Measurements from ENCODE around the gene SPEG. TPM values are rescaled to one million over a fixed set of nuclear protein-coding genes. Genes with fewer than 3 reads are reported as not detected.

SPEG gene
- polyA plus RNA-seq, 3 donors, result not detected

- Mint-ChIP-seq H3K27me3 (ENCODE audit: low read depth in 3 of 3) (peaks cover 17 to 47% (median 44%) of the 10 kb centered on the region in 3 donors), H3K4me3 (no peak overlapping the region), H3K36me3 (peaks cover 0 to 3% of the 10 kb centered on the region in 2 donors), H3K4me1 (no peaks in the 10 kb centered on the region), H3K9me3 (peaks cover 0 to 17% (median 3%) of the 10 kb centered on the region in 7 donors), H3K27ac (no peak overlapping the region)
- no peak for DNase-seq
- Histone ChIP-seq H3K36me3 (replicated peaks in 1 of 2; ENCODE audit: control insufficient read depth in 1 of 2, insufficient read depth in 2 of 2, low read length in 2 of 2) (no peaks in the 10 kb centered on the region), H2AFZ (ENCODE audit: insufficient read depth, low read depth, low read length, poor library complexity, severe bottlenecking) (no peak overlapping the region), H4K20me1 (ENCODE audit: insufficient read depth, low read length) (no peaks in the 10 kb centered on the region), H3K27ac (ENCODE audit: low read depth in 1 of 2, low read length in 2 of 2) (no peak overlapping the region), H3K9ac (ENCODE audit: insufficient read depth, low read length, poor library complexity, severe bottlenecking) (no peak overlapping the region), H3K9me3 (replicated peaks in 1 of 2; ENCODE audit: control insufficient read depth in 1 of 2, insufficient read depth in 1 of 2, low read length in 2 of 2) (peaks cover 0 to 17% of the 10 kb centered on the region in 2 donors), H3K79me2 (ENCODE audit: insufficient read depth, low read length) (no peaks in the 10 kb centered on the region), H3K4me1 (ENCODE audit: control insufficient read depth in 1 of 2, insufficient read depth in 2 of 2, low read length in 2 of 2) (no peaks in the 10 kb centered on the region), H3K4me3 (replicated peaks in 1 of 3; ENCODE audit: low read depth in 2 of 3, low read length in 3 of 3) (no peak overlapping the region), H3K27me3 (ENCODE audit: control insufficient read depth in 2 of 2, insufficient read depth in 2 of 2, low read length in 2 of 2) (peaks cover 29 to 84% of the 10 kb centered on the region in 2 donors), H3K4me2 (replicated peaks; ENCODE audit: extremely low read depth, low read length, poor library complexity, severe bottlenecking) (no peak overlapping the region)
- WGBS (ENCODE audit: insufficient coverage), result 86% methylated on average over 3 of the region's 3 CpGs
- intact Hi-C loops (cut with micrococcal nuclease), result no loop called here
- TF ChIP-seq CTCF (IDR thresholded peaks at IDR 0.05), result no peak
These were observed 2.5 kb downstream of the SPEG start for GRCh38 chr2:219437141-219437540.

- peaks cover 0 to 3% of the 10 kb centered on the region in 2 donors for H3K36me3 Mint-ChIP-seq
- H3K27me3 Mint-ChIP-seq (ENCODE audit: low read depth in 3 of 3), result peaks cover 21 to 51% (median 46%) of the 10 kb centered on the region in 3 donors
- H3K27ac Mint-ChIP-seq, result no peak overlapping the region
- intact Hi-C loops (cut with micrococcal nuclease), result no loop called here
- Histone ChIP-seq H3K4me3 (replicated peaks in 1 of 3; ENCODE audit: low read depth in 2 of 3, low read length in 3 of 3) (no peak overlapping the region), H3K36me3 (replicated peaks in 1 of 2; ENCODE audit: control insufficient read depth in 1 of 2, insufficient read depth in 2 of 2, low read length in 2 of 2) (no peaks in the 10 kb centered on the region), H3K9me3 (replicated peaks in 1 of 2; ENCODE audit: control insufficient read depth in 1 of 2, insufficient read depth in 1 of 2, low read length in 2 of 2) (peaks cover 0 to 17% of the 10 kb centered on the region in 2 donors), H3K79me2 (ENCODE audit: insufficient read depth, low read length) (no peaks in the 10 kb centered on the region), H3K4me2 (replicated peaks; ENCODE audit: extremely low read depth, low read length, poor library complexity, severe bottlenecking) (no peak overlapping the region), H3K27me3 (ENCODE audit: control insufficient read depth in 2 of 2, insufficient read depth in 2 of 2, low read length in 2 of 2) (peaks cover 30 to 86% of the 10 kb centered on the region in 2 donors), H3K27ac (ENCODE audit: low read depth in 1 of 2, low read length in 2 of 2) (no peak overlapping the region), H3K4me1 (ENCODE audit: control insufficient read depth in 1 of 2, insufficient read depth in 2 of 2, low read length in 2 of 2) (no peaks in the 10 kb centered on the region), H3K9ac (ENCODE audit: insufficient read depth, low read length, poor library complexity, severe bottlenecking) (no peak overlapping the region), H4K20me1 (ENCODE audit: insufficient read depth, low read length) (no peaks in the 10 kb centered on the region), H2AFZ (ENCODE audit: insufficient read depth, low read depth, low read length, poor library complexity, severe bottlenecking) (no peak overlapping the region)
- peaks cover 0 to 17% (median 3%) of the 10 kb centered on the region in 7 donors for H3K9me3 Mint-ChIP-seq
- no peak for TF ChIP-seq CTCF (IDR thresholded peaks at IDR 0.05)
- peaks cover 3% of the 10 kb centered on the region for H3K4me1 Mint-ChIP-seq
- DNase-seq, result no peak
- 82% methylated on average over 5 of the region's 6 CpGs for WGBS (ENCODE audit: insufficient coverage)
- no peak overlapping the region for H3K4me3 Mint-ChIP-seq
These were observed 3.1 kb downstream of the SPEG start for GRCh38 chr2:219437690-219438206.
